HG03521 (cell line): ENCODE measurements around the gene PCGF1.

Experiments
- ATAC-seq: cut with Tn5 transposase; IDR thresholded peaks from one replicate; pipeline ENCODE4 v1.9.1; 2021; ENCODE audit warnings: mild to moderate bottlenecking, moderate library complexity; ENCODE audit not compliant: unreplicated experiment

Gene PCGF1

DNA sequence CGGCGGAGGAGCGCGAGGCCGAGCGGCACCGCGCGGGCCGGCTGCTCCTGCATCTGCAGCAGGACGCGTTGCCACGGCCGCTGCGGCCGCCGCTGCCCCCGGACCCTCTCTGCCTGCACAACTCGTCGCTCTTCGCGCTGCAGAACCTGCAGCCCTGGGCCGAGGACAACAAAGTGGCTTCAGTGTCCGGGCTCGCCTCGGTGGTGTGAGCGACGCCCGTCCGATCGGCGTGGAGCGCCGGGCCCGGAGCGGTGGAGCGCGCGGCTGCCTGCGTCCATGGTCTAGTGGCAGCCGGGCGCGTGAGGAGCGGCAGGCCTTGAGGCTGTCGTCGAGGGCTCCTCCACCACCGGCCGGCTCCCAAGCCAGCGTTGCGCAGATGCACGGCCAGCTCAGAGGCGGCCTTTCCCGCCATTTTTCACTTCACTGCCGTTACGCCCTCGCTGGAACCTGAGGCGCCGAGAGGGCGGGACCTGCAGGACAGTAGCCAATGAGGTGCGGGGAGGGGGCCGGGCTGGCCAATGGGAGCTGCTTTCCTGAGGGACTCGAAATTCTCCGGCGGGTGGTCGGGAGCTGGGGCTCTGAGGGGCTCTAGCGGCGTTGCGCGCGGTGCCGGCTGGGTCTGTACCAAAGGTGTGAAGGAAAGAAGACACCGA lies 8.6 kb upstream of the PCGF1 start:
- peak; percentile 47 for ATAC-seq

DNA sequence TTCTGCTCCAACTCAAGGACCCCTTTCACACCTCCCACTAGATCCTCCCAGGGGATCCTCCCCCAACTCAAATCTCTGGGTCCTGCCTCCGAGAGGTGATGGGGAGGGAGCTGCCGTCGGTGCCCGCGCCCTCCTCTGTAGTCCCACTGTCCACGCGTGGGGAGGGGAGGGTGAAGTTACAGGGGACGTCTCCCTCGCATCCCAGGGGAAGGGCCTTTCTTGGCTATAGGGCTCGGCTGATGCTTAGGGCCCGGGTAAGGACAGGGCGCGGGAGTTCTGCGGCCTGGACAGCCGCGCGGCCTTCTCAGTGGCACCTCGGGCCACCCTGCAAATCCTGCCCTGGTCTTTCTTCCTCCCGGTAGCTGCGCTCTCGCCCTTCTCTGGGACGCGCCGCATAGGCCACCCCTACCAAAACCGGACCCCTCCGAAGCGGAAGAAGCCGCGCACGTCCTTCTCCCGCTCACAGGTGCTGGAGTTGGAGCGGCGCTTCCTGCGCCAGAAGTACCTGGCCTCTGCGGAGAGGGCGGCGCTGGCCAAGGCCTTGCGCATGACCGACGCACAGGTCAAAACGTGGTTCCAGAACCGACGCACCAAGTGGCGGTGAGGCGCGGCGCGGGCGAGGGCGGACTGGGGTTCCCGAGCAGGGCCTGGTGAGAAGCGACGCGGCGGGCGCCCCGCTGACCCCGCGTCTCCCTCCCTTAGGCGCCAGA lies 7.9 kb upstream of the PCGF1 start:
- ATAC-seq = no peak

DNA sequence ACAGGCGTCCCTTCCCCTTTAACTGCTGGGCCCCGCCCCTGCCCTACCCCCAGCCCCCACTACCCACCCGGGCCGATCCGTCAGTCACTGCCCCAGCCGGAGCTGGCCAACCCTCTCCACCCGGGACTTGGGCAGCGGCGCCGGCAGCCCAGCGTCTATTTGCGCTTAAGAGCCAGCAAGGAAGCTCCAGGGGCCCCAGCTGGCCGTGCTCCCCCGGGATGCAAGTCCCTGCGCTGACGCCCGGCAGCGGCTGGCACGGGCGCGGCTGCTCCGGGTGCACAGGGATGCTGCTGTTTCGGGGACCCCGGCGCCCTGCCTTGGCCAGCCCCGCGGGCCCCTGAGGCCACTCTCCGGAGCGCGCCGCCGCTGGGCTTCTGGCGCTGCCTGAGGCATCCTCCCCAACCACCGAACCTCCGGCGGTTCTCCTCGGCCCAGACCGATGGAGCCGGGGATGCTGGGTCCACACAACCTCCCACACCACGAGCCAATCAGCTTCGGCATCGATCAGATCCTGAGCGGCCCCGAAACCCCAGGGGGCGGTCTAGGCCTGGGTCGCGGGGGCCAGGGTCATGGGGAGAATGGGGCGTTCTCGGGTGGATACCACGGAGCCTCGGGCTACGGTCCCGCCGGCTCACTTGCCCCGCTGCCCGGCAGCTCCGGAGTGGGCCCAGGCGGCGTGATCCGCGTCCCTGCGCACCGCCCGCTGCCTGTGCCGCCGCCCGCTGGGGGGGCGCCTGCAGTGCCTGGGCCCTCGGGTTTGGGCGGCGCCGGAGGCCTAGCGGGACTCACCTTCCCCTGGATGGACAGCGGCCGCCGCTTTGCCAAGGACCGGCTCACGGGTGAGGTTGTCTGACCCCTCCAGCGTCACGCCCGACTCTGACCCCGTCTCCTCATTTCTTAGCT lies 7.1 kb upstream of the PCGF1 start, which contains the start of gene TLX2:
Gene TLX2, plus strand, starts transcription at position 83 of the 903 bp plus-strand sequence. Its CDS starts 357 bp downstream, at position 440.
- no peak for ATAC-seq

DNA sequence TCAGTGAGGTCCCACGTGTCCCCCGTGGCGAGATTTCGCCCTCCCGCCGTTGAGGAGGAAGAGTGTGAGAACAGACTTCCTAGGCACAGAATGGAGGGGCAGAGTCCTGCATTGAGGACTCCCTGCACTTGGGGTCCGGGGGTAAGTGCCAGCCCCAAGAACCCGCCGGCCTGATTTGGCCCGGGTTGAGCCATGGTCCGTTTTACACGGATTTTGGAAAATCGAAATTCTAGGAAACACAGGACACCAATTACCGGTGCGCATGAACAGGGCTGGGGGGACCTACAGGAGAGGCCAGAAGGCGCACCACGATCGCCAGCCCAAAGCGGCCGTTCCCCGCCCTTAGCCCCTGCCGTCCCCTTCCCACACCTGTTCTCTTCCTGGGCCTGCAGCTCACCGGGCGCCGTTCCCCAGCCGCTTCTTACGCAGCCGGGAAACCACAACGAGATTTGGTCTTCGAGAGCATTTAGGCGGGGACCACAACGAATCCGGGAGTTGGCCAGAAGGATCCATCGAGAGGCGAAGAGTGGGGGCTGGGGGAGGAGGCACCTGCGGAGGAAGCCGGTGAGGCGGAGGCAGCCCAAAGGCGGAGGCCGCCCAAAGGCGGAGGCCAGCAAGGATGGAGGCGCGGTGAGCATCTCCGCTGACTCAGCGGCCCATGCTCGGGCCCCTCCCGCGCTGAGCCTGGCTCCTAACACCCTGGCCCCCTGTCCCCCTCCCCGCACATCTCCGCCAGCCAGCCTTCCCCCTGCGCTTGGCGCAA lies 6.3 kb upstream of the PCGF1 start:
- ATAC-seq = no peak

DNA sequence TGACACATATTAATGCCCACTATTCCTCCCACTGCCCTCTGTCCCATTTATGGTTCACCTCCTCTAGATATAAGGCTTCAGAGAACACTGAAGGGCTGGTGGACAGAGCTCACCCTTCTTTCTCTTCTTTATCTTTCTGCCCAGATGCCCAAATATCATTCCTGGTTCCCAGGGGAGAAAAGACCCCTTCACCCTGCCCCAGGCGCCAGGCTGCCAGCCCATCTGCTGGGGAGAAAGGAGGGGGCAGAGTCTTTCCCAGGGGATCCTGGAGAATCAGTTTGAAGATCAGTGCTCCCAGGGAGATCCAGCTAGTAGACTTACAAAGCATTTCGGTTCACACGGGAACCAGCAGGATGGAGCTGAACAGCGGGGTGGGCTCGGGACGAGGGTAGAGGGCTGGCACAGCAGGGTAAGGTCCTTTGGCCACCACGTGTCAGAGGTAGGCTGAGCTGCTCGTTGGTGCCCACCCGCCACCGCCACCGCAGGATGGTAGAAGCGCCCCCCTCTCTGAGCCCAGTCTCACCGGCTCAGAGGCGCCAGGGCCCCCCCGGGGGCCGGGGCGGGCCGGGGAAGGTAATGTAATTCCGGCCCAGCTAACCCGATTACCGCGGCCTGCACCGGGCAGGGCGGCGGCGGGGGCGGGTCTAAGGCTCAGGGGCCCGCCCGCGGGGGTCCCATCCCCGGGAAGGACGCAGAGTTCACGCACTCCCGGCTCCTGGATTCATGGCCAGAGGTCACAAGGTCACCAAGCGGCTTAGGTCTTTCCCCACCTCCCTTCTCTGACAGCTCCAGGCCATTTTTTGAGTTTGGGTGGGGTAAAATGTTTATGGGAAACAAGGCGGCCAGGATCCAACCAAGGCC lies 5.5 kb upstream of the PCGF1 start:
- ATAC-seq = no peak

DNA sequence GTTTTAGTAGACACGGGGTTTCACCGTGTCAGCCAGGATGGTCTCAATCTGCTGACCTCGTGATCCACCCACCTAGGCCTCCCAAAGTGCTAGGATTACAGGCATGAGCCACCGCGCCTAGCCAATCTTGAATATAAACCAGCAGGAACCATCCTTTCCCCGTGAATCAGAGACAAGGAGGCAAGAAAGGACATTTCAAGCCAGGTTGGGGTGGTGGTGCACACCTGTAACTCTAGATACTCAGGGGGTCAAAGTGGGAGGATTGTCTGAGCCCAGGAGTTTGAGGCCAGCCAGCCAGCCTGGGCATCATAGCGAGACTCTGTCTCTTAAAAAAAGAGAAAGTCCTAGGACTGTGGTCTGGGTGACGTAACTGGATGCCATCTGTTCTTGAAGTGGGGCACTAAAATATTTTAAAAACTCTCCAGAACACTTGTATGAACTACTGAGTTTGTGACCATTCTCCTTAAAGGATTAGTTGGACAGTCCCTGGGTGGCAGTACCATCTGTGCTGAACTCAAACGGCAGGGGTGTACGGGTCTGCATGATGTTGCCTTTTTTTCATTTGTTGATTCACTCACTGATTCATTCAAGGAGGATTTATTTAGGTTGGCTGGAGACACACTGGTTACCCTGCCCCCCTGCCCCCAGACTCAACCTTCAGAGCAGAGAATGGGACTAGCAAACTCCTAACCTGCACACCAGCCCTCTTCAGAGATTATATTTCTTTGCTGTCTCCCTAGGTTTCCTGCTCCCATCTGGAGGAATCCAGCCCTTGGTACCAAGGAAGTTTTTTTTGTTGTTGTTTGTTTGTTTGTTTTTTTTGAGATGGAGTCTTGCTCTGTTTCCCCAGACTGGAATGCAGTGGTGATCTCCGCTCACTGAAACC lies 3.9 kb upstream of the PCGF1 start:
- ATAC-seq = no peak

DNA sequence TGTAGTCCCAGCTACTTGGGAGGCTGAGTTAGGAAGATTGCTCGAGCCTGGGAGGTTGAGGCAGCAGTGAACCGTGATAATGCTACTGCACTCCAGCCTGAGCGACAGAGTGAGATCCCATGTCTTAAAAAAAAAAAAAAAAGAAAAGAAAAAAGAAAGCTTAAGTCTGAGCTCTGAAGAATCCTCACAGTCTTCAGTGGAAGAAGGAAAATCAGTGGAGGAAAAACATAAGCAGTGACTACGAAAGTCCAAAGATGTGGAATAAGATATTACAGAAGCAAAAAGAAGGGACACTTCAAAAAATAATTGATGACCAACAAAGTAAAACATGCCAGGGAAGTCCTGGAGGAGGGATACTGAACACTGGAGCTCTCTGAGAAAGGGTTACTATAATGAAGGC lies 2.8 kb upstream of the PCGF1 start:
- no peak for ATAC-seq

DNA sequence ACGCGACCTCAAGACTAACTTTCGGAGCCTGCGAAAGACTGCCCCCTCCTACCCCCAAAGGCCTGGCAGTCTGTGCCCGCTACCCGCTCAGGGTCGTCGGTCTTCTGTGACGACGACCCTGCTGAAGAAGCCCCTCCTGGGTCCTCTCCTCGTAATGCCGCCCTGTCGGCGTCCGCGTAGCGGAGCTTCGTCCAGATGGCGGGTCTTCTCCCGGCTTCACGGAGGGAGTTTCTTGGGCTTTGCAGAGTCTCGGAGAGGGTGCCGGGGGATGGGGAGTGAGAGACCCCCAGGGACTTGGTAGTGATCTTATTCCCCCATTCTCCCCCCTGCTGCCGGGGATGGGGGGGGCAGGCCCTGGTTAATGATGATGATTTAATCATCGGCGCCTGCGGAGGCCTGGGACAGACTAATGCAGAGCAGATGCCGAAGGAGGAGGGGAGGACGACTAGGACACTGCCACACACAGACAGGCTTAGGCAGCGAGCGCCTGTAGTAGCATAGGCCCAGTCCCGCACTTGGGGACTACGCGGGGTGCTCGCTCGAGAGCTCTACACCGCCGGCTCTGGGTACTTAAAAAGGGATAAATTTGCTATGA lies 528 bp upstream of the PCGF1 start:
- ATAC-seq = peak; percentile 5

DNA sequence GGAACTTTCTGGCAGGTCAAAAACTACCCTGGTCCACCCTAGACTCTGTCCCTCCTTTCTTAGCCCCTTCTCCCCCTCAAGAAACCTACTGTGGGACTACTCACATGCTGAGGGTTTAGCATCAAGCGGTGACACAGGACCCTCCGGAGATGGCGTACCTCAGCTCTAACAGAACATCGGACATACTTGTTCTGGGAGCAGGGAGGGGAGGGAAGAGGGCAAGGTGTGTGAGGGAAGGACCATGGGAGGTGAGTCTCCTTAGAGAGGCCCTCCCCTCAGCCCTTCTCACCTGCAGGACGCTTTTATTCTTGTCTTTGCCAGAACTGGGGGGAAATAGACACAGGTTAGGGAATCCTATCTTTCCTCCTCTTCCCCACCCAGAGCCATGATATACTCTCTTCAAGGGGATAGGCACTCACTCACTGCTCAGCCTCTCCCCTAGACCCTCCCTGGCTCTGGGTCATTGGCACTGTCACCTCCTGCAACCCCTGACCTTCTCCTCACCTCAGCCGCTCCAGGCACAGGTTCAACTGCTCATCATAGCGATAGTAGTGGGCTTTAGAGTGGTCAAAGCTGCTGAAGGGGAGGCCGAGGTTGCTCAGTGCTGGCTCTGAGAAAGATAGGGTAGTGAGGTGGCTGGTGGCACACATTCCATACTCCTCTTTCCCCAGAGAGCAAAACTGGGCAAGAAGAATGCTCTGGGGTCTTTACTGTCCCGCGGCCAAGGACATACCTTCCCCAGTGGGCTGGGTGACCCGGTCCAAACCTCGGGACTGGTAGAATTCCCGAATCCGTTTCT lies 1.8 kb downstream of the PCGF1 start:
- no peak for ATAC-seq

DNA sequence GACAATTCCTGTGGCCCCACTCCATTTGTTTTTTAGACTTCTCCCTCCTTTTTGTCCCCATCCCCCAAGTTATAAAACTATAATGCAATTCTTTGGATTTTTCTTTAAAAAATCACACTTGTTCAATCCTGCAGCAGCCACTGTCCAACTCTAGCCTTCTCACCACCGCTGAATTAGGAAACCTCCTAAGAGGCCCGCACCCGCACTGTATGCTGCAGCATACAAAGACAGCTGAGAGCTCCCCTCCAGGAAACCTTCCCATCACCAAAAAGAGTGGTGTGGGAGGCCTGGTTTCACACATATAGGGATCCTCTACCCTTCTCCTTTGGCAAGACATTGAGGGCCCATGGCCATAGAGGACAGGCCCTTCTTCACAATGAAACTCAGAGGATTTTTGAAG lies 2.9 kb downstream of the PCGF1 start:
- no peak for ATAC-seq

DNA sequence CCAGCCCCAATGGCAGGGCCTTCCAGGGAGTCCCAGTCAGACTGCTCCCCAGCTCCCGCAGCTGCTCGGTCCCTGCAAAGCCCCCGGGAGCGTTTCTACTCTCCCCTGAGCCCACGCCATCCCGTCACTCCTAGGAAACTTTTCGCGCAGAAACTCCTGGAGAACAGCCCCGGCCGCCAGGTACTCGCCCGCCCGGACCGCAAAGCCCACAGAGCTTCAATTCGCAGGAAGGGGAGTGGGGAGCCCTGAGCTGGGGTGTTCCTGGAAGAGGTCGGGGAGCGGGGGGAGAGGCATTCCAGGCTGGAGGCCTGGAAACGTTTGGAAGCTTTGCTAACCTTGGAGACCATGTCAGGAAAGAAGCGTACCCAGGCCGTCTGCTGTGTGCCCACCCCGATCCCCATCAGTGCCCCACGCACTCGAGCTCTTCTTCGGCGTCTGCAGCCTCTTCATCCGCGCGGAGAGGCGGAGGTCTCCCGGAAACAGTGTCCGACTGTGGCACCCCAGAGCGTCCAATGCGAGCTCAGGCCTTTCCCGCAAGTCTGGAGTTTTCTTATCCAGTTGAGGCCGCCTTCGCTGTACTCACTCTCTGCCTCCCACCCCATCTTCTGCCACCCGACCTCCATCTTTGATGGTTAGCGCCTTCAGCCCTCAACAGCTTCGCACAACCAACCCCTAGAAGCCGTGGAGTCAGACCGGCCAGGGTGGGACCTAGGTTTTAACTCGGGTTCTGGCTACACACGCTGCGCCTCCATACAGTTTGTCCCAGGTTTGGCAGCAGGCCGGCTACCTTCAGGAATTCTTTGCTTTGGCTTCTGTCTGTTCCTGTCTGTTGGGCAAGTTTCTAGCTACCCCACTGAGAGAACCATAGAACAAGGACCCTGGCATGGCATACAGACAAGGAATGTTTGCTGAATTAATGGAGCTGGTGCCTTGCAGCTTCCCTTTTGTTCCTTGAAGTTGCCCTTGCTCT lies 3.7 kb downstream of the PCGF1 start:
- no peak for ATAC-seq

DNA sequence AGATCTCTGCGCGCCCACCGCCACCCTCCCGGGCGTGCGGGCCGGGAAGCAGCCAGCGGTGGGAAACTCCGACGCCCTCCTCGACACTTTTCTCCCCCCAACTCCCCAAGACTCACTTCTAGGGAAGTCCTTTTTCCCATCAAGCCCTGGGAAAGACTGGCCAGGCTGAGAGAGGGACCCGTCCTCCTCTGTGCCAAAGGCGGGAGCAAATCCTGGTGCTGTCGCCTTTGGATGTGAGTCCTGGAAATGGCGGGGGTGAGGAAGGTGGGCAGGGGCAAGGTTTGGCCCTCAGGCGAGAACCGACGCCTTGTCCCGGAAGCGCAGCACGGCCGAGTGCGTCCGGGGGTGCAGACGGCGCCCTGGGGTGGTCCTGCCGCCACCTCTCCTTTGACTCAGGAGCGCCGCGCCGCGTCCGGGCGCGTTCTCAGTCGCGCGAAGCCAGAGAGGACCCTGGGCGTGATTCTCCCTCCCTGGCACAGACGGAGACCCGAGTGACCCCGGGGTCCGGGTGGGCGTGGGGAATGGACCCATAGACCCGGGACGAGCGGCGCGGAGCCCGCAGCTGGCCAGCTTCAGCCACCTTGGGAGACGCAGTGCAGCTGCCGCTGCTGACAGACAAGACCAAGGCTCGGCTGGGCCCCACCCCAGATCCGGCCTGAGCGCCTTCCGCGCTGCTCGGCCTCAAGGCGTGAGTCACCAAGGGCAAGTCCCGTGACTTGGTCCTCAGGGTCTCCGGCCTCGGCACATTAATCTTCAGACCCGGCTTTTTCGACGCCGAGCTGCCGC lies 4.6 kb downstream of the PCGF1 start:
- ATAC-seq = peak; percentile 21

DNA sequence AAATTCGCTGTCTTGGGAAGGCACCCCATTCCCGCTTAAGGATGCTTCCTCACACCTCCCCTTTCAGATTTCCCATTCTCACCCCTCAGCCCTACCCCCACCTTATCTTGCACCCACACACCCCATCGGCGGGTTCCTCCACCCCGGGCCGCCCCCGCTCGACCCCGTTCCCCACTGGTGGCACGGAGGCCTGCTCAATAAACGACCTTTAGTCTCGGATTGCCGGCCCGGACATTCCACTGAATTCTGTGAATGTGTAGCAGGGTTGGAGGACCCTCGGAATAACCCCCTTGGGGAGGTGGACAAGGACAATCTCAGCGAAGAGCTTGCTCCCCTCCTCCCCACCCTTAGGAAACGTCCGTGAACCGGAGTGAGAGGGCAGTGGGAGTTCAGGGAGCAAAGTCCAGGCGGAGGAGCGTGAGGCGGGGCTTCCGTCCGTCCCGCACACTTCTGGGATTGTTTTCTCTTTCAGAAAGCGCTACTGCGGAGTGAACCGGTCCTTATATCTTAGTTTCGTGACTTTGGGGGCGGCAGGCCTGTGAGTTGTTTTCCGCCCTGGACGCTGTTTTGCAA lies 5.3 kb downstream of the PCGF1 start:
- ATAC-seq = no peak

DNA sequence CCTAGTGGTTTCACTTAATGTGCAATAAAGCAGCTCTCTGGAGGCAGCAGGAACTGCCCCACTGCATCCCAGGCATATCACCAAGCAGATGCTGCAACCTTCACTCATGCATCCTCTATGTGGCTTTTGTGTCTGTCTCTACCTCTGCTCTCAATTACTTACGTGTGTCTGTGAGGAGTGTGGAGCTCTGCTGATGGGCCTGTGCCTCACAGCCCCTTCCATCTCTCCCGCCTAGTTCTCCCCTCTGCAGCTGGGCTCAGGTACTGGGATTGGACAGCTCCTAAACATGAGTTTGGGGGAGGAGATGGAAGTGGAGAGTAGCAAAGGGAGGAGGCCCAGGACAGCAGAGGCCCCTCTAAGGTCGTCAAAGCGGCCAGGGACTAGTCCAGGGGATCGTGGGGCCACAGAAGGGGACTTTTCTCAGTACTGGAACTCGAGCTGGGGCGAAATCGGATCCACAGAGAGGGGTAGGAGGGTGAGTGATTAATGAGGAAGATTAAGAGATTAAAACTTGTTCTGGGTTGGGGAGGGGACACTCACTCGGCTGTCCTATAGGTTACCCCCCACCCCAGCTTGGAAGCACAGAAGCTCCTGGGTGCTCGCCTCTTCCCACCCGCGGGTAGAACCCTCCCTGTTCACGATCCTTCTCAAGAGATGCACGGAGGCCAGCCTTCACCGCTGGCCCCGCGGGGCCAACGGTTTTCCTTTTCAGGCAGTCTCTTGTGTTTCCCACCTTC lies 6.0 kb downstream of the PCGF1 start:
- no peak for ATAC-seq

DNA sequence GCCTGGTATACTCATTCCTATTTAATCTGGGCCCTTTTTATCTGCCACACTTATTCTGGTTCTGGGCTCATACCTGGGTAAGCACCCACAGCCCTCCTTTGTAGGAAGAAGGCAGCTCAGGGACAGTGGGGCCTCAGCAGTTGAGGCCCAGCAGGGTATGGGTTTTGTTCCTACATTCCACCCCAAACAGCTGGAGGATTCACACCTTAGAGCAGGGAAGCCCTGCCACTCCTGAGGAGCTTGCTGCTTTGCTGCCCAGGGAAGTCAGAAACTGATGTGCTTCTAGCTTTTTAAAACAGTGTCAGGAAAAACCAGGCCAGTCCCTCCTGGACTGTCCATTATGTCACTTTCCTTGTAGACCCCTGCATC lies 6.9 kb downstream of the PCGF1 start:
- no peak for ATAC-seq
